ENCODE data around the gene HDAC11.
"Not testable (repeated sequence)": the region's sequence is repeated elsewhere in the genome, so short reads cannot be mapped to it uniquely, and the experiment has no call there.

HDAC11 gene

DNA sequence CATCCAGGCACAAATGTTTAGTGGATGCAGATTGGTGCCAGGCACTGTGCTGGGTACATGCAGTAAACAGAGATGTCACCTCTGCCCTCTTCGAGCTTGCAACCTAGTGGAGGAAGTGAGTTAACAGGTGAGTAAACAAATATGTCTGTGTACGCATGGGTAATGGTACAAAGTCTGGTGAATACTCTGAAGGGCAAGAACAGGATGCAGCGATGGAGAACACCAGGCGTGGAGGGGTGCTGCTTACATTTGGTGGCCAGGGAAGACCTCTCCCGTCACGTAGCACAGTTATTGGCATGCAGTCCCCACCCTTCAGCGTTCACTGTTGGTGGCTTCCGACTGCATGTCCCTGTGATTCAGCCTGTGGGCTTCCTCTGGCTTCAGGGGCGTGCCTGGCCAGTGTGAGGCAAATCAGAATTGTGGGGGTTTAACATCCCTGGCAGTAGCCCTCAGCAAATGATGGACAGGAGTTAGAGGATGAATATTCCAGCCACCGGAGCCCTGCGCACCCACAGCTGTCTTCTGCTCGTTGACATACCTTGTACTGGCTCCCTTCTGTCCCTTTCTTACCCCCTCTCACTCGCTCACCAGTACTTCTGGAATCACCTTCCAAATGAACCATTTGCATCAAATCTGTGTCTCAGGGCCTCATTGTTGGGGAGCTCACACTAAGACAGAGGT, 9.1 kb upstream of the HDAC11 start:
- DNase-seq (ENCODE audit: low spot score) = no peak

DNA sequence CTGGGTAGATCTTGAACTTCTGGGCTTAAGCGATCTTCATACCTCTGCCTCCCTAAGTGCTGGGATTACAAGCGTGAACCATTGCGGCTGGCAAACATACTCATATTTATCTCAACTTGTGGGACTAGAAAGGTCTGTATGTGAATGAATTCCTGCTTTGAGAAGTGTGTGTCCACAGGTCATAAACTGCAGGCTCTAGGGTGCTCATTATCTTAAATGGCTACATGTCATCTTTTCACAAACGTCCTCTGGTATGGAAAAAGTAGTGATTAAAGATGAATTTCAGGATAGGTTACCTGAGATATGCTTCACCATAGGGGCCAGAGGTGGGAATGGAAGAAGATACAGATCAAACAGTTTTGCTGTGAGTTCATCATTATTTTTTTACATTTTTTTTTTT, 7.8 kb upstream of the HDAC11 start:
- no peak for DNase-seq (ENCODE audit: low spot score)

DNA sequence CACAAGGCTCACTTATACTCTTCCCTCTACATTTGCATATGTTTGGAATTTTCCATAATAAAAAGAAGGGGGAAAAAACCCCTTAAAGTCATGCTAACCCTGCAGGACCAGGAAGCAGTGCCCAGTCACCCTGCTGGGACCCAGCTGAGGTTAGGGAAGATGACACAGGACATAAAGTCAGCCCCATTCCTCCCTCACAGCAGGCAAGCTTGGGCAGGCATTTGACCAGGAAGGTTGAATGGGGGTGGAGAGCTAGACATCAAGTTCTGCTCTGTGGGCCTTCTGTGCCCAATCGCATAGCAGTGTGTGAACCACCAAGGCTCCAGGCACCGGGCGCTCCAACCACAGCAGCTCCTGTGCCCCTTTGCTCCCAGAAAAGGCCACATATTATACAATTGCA, 7.1 kb upstream of the HDAC11 start:
- no peak for DNase-seq (ENCODE audit: low spot score)

DNA sequence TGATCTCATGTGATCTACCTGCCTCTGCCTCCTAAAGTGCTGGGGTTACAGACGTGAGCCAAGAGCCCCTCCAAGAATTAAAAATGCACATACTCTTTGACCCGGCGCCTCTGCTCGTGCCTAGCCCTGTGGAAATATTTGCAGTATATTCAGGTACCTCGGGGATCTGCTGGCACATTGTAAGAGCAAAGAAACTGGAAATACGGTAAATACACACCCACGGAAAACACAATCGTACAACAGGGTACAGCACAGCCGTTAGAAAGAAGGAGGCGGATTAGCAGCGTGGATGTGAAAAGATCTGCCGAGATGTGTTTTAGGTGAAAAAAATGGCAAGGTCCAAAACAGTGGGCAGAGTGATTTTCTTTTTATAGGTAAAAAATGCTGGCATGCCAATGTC, 6.1 kb upstream of the HDAC11 start:
- no peak for DNase-seq (ENCODE audit: low spot score)

DNA sequence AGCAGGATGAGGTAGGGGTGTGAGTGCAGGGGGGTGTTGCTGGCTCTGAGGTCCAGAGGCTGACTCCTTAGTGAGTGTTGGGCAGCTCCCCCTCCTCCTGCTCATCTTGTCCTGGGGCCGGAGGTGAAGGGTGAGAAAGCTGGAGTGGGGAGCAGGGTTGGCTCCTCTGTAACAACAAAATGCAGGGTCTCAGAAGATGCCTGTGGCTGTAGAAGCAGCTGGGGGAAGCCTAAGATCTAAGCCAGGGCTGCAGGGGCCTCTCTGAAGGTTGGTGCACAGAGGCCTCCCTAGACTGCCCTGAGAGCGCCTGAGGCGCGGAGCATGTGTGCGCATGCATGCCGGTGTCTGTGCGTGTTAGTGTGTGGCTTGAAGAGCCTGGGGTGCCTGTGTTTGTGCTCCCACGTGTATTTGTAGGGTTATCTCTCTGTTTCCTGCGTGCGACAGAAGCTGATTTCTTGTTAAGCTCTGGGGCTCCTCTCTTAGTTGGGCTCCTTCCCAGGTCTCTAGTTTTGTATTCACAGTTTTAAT, 5.3 kb upstream of the HDAC11 start:
- DNase-seq (ENCODE audit: low spot score) = no peak

DNA sequence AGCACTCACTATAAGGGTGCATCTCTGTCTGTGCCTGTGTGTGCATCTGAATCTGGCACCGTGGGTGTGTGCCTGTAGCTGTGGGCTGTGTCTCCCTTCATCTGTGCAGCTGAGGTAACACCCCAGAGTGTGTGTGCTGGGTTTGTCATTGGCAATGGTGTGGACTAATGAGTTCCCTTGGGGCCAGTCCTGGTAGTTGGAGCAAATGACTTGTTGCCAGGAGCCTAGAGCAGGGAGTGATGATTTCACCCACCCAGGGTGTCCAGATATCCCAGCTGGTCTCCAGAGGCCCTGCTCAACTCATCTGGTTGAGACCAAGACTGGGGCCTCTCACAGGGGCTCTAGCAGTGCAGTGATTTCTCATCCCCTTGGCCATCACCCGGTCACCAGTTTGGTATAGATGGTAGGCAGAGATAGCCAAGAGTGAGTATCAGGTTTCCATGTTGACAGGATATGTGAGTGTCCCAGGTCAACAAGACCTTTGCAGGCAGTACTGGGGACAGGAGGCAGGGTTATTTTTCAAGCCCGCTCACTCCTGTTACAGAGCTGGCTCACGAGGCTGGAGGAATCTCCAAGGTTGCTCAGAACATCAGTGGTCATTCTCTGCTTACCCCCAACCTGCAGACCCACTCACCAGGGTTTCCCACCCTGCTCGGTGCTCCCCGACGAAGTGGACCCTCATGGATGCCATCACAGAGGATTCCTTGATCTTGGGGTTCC, 4.1 kb upstream of the HDAC11 start:
- DNase-seq (ENCODE audit: low spot score) = no peak

DNA sequence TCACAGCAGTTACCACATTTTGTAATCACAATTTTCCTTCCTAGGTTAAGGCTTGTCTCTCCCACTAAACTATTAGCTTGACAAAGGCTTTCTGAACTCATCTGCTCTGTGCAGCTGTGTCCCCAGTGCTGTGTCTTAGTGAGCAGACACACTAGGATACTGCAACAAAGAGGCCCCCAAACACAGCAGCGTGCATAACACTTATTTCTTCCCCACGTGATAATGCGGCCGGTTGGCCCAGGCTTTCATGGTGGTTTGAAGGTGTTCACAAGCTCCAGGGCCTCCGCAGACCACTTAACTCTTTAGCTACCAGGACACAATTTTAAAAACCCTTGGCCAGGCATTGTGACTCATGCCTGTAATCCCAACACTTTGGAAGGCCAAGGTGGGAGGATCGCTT, 2.2 kb upstream of the HDAC11 start:
- no peak for DNase-seq (ENCODE audit: low spot score)

DNA sequence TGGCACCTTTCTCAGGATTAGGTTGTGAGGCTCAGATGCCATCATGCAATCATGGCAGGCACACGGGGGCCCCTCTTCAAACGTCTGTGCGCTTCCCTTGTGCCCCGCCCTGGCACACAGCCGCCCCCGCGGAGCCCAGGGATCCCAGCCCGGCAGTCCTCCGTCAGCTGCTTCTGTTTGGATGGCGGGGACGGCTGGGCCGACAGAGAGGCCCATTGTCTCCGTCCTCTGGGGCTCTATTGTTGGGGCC, 849 bp upstream of the HDAC11 start:
- peak; percentile 7 for DNase-seq (ENCODE audit: low spot score)

DNA sequence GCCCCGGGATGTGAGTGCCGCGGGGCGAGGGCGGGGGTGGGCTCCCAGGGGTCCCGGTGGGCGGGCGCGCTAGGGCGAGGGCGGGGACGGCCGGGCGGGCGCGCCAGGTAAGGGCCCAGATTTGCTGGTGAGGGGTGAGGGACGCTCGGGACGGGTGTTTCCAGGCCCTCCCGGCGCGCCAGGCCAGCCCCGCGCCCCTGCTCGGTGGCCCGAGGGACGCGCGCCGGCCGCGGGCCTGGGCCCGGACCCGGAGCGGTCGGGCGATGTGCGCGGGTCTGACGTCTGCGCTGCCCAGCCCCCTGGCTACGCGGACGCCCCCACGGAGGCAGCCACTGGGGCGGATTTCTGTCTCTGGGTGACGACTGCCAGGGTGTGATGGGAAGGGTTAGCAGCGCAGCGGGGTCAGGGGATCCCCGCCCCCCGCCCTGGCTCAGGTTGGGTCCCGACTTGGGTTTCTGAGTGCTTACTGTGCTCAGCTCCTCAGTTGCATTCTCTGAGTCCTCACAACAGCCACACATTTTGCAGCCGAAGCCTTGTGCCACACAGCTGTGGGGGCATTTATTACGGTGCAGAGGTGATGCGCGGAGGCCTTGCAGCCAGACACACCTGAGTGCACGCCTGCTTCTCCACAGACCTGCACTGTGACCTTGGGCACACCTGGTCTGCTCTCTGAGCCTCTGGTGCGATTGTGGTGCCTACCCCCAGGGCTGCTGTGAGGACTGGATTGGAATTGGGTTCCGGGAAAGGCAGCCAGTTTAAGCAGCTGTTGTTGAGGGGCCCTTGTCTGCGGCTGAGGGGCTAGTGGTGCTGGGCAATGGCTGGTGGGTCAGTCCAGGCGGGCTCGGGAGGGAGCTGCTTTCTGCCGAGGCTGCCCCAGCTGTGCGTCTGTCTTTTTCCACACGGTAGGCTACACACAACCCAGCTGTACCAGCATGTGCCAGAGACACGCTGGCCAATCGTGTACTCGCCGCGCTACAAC, 523 bp downstream of the HDAC11 start:
- no peak for DNase-seq (ENCODE audit: low spot score)

DNA sequence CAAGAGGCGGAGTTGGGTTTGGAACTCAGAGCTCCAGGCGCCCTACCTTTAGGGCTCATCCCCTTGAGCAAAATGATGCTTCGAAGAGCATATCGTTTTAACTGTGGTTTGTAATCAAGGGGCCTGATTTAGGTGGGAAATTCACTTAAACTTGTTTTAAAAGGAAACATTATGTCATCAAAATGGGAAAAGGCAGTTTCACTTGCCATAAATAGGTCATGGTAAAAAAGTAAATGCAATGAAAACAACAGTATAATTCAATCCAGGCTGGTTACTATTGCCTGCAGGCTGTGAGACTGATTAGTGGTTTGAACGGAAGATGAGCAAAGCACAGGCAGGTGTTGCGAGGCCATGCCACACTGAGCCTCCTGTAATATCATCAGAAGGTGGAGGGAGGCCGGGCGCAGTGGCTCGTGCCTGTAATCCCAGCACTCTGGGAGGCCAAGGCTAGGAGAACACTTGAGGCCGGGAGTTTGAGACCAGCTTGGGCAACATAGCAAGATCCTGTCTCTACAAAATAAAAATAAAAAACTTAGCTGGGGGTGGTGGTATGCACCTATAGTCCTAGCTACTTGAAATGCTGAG, 2.1 kb downstream of the HDAC11 start:
- DNase-seq (ENCODE audit: low spot score) = no peak

DNA sequence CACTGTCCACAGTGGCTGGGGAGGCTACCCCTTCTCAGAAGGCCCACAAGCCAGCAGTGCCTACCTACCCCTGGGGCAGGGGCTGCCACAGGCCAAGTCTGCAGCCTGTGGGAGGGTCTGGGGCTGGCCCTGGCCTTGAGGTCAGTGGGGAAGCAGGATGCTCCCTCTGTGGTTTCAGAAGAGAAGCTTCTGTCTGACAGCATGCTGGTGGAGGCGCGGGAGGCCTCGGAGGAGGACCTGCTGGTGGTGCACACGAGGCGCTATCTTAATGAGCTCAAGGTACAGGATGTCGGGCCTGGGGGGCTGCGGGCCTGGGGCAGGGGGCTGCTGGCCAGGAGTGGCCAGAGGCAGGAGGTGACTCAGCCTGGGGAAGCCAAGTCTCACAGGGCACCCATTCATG, 3.2 kb downstream of the HDAC11 start:
- no peak for DNase-seq (ENCODE audit: low spot score)

DNA sequence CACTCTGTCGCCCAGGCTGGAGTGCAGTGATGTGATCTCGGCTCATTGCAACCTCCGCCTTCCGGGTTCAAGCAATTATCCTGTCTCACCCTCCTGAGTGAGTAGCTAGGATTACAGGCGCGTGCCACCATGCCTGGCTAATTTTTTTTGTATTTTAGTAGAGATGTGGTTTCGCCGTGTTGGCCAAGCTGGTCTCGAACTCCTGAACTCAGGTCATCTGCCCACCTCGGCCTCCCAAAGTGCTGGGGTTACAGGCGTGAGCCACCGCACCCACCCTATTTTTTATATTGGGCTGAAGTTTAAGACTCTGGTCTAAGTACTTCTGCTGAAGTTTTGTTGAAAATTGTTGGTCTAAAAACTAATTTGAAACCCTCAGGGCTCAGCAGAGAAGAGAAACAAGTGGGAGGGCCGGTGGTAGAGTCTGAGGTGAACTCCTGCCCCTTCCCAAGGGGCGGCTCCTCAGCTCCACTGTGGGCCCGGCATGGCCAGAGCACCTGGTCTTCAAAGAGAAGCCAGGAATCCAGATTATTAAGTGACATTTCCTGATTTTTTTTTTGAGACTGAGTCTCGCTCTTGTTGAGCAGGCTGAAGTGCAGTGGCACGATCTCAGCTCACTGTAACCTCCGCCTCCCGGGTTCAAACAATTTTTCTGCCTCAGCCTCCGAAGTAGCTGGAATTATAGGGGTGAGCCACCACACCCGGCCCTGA, 4.0 kb downstream of the HDAC11 start:
- no peak for DNase-seq (ENCODE audit: low spot score)

DNA sequence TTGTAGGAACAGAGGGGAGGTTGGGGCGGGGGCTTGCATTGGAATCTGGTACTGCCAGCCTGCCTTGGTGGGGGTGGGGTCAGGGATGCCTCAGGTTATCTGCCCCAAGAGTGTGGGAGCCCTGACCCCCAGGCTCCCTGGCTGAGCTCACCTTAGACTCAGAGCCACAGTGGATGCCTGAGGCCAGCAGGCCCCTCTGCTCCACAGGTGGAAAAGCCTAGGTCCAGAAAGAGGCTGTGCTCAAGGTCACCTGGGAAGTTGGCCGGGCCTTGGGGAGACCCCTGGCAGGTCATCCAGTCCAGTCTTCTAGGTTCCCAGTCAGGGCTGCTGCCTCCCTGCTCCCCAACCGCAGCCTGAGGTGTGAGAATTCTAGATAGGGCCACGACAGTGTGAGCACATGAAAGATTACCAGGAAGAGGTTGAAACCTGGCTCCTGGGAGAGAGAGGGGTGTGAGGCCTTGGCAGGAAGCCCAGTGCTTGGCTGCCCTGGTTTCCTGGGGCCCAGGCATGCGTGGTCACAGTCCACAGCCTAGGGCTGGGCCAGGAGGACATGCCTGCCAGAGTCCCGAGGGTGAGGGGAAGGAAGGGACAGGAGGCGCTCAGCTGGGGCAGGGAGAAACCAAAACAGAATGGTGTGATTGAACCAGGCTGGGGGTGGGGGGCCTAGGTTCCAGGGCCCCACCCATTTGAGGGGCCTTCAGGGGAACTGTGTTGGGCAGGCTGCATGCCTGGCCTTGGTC, 4.9 kb downstream of the HDAC11 start:
- no peak for DNase-seq (ENCODE audit: low spot score)

DNA sequence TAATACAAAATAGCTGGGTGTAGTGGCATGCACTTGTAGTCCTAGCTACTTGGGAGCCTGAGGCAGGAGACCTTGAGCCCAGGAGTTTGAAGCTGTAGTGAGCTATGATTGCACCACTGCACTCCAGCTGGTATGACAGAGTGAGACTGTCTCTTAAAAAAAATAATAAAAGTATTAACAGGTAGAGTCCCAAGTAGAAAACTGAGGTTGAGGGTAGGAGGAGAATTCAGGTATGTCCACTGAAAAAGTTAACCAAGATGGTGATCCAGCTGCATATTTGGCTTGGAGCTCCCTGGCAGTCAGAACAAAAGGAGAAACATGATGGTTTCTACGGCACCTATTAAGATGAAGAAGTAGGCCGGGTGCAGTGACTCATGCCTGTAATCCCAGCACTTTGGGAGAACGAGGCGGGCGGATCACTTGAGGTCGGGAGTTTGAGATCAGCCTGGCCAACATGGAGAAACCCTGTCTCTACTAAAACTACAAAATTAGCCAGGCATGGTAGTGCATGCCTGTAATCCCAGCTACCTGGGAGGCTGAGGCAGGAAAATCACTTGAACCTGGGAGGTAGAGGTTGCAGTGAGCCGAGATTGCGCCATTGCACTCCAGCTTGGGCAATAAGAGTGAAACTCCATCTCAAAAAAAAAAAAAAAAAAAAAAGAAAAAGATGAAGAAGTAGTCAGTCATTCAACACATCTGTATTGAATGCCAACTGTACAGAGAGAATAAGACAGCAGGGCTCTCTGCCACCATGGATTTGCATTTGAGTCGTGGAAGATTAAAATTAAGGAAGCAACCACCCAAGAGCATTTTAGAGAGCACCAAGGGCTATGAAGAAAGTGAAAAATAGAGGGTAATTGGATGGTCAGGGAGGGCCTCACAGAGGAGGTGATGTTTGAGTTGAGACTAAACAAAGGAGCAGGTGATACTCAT, 5.8 kb downstream of the HDAC11 start:
- DNase-seq (ENCODE audit: low spot score) = not testable (repeated sequence)

DNA sequence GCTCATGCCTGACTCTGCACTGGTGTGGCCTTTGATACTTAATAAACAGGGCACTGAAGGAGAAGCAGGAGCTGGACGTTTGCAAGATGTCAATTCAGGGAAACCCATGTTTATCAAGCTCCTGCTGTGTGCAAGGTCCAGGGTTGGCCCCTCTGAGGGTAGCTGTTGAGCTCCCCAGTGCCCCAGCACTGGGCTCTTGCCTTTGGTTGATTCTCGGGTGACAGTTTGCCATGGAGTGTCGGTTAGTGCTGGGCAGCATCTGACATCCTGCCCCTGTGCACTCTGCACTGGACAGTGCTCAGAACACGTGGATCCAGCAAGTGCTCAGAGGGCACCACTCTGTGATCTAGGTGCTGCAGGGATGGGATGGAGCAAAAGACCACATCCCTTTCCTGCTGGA, 7.3 kb downstream of the HDAC11 start:
- DNase-seq (ENCODE audit: low spot score) = no peak

DNA sequence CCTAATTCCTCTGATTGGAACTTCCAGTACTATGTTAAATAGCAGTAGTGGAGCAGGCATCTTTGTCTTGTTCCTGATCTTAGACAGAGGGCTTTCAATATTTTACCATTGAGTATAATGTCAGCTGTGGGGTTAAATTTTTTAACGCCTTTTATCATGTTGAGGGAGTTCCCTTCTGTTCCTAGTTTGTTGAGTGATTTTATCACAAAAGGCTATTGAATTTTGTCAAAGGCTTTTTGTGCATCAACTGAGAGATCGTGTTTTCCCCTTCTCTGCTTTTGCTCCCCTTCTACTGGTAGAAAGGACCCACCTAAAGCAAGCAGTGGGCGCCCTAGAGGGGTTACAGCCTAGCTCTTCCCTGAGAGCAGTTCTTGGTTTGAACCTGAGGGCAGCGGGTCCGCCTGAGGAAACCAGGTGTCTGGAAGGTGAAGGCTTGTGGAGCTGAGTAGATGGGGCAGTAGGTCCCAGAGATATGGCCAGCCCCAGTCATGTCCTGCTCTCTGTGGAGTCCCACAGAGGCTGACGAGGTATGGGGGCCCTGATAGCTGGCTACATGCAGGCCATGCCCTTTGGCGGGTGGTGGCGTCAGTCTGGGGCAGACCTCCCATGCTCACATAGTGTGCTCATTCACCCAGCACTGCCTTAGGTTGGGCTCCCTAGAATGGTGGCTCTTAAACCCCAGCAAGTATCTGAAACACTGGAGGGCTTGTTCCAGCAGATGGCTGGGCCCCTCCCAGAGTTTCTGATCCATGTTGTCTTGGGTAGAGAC, 11.3 kb downstream of the HDAC11 start:
- DNase-seq (ENCODE audit: low spot score) = no peak

DNA sequence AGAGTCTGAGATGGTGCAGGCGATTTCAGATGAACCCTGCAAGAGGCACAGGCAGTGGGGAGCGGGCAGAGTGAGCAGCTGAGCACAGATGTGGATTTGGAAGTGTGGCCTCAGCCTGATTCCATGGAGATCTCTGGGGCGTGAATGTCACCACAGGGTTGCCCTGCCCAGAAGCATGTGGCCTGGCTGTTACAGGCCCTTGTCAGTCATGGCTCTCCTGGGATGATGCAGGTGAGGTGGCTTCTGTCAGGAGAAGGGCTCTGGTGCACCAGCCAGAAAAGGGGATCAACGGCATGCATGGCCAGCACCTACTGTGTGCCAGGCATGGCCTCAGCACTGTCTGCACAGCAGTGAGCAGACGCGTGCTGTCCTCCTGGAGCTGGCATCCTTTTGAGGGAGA, 11.9 kb downstream of the HDAC11 start:
- no peak for DNase-seq (ENCODE audit: low spot score)

DNA sequence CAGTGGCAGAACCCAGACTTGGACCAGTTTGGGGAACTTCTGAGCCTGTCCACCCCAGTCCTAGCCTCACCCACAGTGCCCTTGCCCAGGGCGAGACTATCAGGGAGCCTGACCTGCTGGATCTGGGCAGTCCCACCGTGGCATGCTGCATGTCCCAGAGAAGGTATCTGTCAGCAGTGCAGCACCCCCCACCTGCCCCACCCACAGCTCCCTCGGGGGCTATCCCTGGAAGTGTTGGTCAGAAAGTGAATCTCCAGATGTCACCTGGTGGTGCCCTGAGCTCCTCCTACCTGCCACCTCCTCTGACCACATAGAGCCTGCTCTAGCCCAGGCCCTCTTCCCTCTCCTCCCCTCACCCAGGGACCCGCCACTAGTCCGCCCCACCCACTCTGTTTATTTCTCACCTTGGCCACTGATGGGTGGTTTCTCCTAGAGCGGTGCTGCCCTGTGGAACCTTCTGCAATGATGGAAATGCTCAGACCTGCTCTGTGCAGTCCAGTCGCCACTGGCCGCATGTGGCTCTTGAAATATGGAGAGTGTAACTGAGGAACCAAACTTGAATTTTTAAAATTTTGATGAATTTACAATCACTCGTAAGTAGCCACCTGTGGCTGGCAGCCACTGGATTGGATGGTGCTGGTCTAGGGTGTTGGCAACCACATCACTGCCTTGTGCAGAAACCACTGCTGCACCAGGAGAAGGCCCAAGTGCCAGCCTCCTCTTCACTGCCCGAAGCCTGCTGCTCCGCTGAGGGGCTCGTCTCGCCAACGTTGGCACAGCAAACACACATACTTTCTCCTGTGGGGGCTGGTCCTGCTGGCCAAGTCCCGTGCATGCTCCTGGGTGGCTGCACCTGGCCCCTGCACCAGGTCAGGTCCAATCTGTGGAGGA, 13.1 kb downstream of the HDAC11 start:
- DNase-seq (ENCODE audit: low spot score) = no peak

Data from activated CD4-positive, alpha-beta T cell treated with anti-CD3 and anti-CD28 coated beads, Interleukin-2, Interleukin-4, amounts not matched to agents 100 ng/mL and 50 ng/mL, durations not matched to agents 16 hours and 8 hours (primary cell).